Epithelial cell of proximal tubule (primary cell): ENCODE measurements around the gene CCDC136. TPM values are rescaled to one million over a fixed set of nuclear protein-coding genes. Genes with fewer than 3 reads are reported as not detected.

Source experiments
- DNase-seq: peaks from one replicate; pipeline ENCODE4 v3.0.0-alpha.2; 2011; ENCODE audit warnings: low read depth
- H3K4me3 ChIP-seq: 2 replicates; pipeline ENCODE4 v1.5.1; 2011; ENCODE audit warnings: low read depth, mild to moderate bottlenecking, low read length
- total RNA-seq: library from RNA; depleted of rRNA; stranded (reverse); fragments of >200 nt; gene quantifications from 2 replicates; pipeline ENCODE4 v1.2.3, GENCODE V29; 2015
- TF ChIP-seq, protein P1 (sequence below): conservative IDR thresholded peaks from 2 replicates; pipeline ENCODE4 v1.5.1; 2012; ENCODE audit warnings: low read depth, mild to moderate bottlenecking, low read length

The CCDC136 gene
- total RNA-seq, 1 donor from 2014 or later = 2.0 TPM

DNA sequence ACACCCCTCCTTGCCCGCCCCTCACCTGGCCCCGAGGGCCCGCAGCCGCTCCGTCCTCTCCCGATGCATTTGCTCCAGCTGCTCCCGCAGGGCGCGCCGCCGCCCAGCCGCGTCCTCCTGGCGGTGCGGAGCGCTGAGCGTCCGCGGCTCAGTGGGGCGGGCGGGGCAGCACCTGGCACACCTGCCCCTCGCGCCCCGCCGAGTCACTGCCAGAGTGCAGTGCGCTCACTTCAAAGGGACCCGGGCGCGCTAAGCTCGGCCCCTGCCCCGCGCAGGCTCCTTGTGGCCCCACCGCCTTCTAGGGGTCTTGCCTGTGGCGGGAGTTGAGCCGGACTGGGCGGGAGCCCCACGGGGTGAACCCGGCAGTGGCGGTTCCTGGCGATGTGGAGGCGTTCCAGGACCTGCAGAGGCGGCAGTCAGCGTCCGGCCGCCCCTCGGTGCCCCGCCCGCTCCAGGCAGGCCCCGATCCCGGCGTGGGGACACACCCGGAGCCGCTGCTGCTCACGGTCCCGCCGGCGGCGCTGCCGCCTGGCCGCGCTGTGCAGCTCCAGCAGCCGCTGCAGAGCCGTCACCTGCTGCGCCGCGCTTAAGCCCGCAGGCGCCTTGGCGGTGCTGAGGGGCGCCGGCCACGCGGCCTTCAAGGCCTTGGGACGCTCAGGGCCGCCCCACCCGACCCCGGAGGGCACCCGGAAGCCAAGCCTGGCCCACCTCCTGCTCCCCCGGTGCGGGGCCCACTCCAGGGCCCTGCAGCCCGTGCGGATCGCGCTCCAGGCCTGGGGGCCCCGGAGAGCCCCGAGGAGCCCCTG lies 77.6 kb downstream of the CCDC136 start:
- peak overlapping the region; percentile 58 for H3K4me3 ChIP-seq
- no peak for DNase-seq
- TF ChIP-seq, protein P1, sequence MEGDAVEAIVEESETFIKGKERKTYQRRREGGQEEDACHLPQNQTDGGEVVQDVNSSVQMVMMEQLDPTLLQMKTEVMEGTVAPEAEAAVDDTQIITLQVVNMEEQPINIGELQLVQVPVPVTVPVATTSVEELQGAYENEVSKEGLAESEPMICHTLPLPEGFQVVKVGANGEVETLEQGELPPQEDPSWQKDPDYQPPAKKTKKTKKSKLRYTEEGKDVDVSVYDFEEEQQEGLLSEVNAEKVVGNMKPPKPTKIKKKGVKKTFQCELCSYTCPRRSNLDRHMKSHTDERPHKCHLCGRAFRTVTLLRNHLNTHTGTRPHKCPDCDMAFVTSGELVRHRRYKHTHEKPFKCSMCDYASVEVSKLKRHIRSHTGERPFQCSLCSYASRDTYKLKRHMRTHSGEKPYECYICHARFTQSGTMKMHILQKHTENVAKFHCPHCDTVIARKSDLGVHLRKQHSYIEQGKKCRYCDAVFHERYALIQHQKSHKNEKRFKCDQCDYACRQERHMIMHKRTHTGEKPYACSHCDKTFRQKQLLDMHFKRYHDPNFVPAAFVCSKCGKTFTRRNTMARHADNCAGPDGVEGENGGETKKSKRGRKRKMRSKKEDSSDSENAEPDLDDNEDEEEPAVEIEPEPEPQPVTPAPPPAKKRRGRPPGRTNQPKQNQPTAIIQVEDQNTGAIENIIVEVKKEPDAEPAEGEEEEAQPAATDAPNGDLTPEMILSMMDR = no peak

DNA sequence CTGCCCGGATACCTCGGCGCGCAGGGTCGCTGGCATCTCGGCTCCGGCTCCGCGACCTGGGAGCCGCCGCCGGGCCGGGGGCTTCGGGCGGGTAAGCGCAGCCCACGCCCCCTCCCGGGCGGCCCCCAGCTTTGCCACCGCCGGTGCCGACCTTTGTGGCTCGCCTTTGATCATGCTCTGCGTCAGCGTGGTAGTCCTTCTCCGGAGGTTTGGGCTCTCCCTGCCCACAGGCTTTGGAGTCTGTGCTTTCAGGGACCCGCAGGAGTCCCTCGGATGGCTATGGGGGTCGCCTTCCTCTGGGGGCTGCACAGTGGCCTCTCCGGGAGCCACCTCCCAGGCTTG lies 78.1 kb downstream of the CCDC136 start:
- TF ChIP-seq, protein P1 = no peak
- peak overlapping the region; percentile 58 for H3K4me3 ChIP-seq
- no peak for DNase-seq

GRCh38 chr7:128871050-128871449 lies 79.3 kb downstream of the CCDC136 start:
- DNase-seq = no peak
- H3K4me3 ChIP-seq = no peak overlapping the region
- TF ChIP-seq, protein P1 = no peak

Other genes with a start within 250 kb of the CCDC136 start
- gene GARIN1A, start 119.7 kb upstream of the CCDC136 start, total RNA-seq = 0.07 TPM in 1 of 2 replicates, not detected in the other
- 174 and 198 TPM in 2 replicates for gene CALU, start 52.6 kb upstream of the CCDC136 start, total RNA-seq
- gene OPN1SW, start 16.2 kb upstream of the CCDC136 start, total RNA-seq = not detected in 2 replicates
- 149 and 173 TPM in 2 replicates for gene FLNC, start 38.4 kb downstream of the CCDC136 start, total RNA-seq
- gene ATP6V1F, start 70.9 kb downstream of the CCDC136 start, total RNA-seq = 69.5 and 134 TPM in 2 replicates
- gene KCP, start 118.7 kb downstream of the CCDC136 start, total RNA-seq = 0.51 and 5.2 TPM in 2 replicates
- gene IRF5, start 146.0 kb downstream of the CCDC136 start, total RNA-seq = 4.2 and 8.5 TPM in 2 replicates